Subcutaneous abdominal adipose tissue (tissue), 5 donors: Measurements from ENCODE around the gene GPATCH2L.

Experiments
- H3K27ac ChIP-seq: one replicate; pipeline ENCODE4 v1.7.0; 2013; ENCODE audit warnings: low read depth, mild to moderate bottlenecking, inconsistent platforms, low read length, moderate library complexity
- H3K27me3 ChIP-seq, 5 donors: one replicate each; pipeline ENCODE4 v1.7.0; 2013; ENCODE audit warnings: low read length in 5 of 5, inconsistent platforms in 1 of 5; ENCODE audit not compliant: control insufficient read depth in 5 of 5, insufficient read depth in 4 of 5
- H3K36me3 ChIP-seq, 5 donors: one replicate each; pipeline ENCODE4 v1.7.0; 2013; ENCODE audit warnings: low read length in 5 of 5; ENCODE audit not compliant: control insufficient read depth in 5 of 5, insufficient read depth in 5 of 5
- H3K4me1 ChIP-seq, 5 donors: one replicate each; pipeline ENCODE4 v1.7.0; 2013; ENCODE audit warnings: low read length in 5 of 5, mild to moderate bottlenecking in 3 of 5, moderate library complexity in 1 of 5; ENCODE audit not compliant: control insufficient read depth in 5 of 5, insufficient read depth in 5 of 5
- H3K4me3 ChIP-seq, 5 donors: one replicate each; pipeline ENCODE4 v1.7.0; 2013; ENCODE audit warnings: low read length in 5 of 5, low read depth in 1 of 5
- H3K9ac ChIP-seq, 5 donors: one replicate each; pipeline ENCODE4 v1.7.0; 2013; ENCODE audit warnings: low read length in 5 of 5, mild to moderate bottlenecking in 4 of 5, moderate library complexity in 3 of 5
- H3K9me3 ChIP-seq, 5 donors: one replicate each; pipeline ENCODE4 v1.7.0; 2013; ENCODE audit warnings: low read length in 5 of 5; ENCODE audit not compliant: control insufficient read depth in 5 of 5
- donor health status: healthy.
- donor health status: healthy.
- donor health status: healthy.
- donor health status: healthy.
- donor health status: healthy.

GPATCH2L gene

DNA sequence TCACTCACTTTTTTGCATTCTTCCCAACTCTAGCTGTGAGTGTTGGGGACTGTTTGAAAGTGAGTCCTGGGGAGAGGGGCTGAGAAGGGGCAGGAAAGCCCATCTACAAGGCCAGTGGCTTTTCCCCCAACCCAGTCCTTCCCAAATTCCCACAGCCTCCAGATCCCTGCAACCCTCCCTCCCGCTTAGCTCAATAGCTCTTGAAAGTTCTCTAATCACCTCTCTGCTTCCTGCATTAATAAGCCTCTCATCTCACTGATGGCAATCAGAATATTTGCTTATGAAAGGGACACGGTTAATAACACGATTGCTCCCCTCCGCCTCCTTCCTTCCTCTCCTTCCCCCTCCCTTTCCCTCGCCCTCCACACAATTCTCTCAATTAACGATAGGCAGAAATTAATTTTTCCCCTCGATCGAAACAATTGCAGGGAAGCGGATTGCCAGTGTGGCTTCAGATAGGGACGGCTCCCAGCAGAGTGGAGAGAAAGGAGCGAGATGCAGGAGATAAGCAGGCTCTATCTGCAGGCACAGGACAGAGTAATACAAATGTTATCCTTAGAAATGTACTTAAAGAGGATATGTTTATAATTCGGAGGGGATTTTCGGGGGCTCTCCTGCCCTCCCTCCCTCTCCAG, 15.1 kb upstream of the GPATCH2L start:
- Histone ChIP-seq H3K4me3 (no peak overlapping the region), H3K4me1 (peaks cover 0 to 5% (median 5%) of the 10 kb centered on the region in 5 donors), H3K27me3 (peaks cover 29 to 71% (median 52%) of the 10 kb centered on the region in 5 donors), H3K27ac (no peak overlapping the region), H3K9me3 (peaks cover 0 to 6% (median 0%) of the 10 kb centered on the region in 5 donors), H3K36me3 (no peaks in the 10 kb centered on the region), H3K9ac (no peak overlapping the region)

DNA sequence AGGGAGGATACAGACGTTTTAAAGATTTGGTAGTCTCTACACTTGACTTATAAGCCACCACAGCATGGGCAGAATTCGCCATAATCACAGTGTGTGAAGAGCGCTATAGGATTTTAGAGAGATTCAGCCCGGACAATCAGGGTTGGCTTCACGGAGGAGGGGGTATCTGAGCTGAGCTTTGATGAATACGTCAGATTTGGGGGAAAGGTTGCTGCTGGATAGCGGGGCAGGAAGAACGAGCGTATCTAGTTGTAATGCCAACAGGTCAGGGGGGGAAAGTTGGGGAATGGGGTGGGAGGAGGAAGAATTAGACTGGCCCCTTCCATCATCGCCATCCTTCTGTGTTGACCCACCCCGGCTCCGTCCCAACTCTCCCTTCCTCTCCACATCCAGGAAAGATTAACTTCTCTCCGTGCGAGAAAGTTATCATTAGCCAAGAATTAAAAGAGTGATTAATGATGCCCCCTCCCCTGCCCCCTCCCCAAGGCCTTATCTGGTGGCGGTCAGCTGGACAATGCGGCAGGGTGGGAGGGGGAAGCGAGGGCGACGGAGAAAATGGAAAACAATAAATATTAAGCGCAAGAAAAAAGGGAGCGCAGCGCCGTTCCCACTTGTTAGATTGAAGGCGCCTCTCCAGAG, 13.5 kb upstream of the GPATCH2L start:
- no peak overlapping the region for H3K27ac ChIP-seq
- H3K36me3 ChIP-seq, result no peaks in the 10 kb centered on the region
- peaks cover 26 to 59% (median 49%) of the 10 kb centered on the region in 5 donors for H3K27me3 ChIP-seq
- H3K4me1 ChIP-seq, result peaks cover 0 to 5% (median 5%) of the 10 kb centered on the region in 5 donors
- no peak overlapping the region for H3K9ac ChIP-seq
- H3K9me3 ChIP-seq, result peaks cover 0 to 10% (median 5%) of the 10 kb centered on the region in 5 donors
- H3K4me3 ChIP-seq, result peak overlapping the region in 3 of 5 donors; percentile 22 to 40 (median 27)

DNA sequence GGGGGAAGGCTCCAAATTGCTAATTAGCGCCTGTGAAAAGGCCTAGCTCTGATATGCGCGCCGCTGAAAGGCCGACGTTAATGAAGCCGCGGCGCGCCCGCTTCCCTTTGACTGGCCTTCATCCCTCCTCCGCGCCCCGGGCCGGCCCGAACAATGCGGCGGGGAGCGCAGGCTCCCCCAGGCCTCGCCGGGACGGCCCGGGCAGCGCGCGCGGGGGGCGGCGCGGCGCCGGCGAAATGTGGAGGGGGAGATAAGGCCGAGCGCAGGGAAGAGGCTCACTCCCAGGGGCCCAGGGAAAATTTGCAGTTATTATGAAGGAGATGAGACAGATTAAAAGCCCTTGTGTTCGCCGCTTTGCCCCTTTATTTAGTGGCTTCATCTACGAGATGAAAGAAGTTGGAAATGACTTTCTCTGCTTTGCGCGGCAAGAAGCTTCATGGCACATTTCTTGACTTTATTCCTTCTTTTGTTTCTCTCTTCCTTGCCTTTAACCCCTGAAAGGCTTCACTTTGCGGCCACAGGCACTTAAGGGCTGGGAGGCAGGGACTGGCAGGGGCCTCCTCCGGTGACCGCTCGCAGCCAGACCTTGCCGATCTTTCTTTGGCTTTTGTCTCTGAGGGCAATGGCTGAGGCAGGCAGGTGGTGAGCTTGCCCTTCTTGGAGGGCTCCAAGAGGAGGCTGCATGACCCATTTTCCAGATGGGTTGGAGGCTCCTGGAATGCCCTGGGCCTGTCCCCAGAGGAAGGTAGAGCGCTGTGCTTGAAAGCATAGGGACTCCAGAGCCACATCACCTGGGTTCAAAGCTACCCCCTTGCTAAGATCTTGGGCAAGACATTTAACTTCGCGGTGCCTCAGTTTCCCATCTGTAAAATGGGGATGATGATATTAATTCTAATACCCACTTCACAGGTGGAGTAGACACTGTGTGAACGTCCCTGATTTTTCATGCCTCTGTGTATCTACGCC, 12.7 kb upstream of the GPATCH2L start:
- H3K36me3 ChIP-seq, result no peaks in the 10 kb centered on the region
- peaks cover 23 to 53% (median 46%) of the 10 kb centered on the region in 5 donors for H3K27me3 ChIP-seq
- H3K9me3 ChIP-seq, result peaks cover 0 to 17% (median 13%) of the 10 kb centered on the region in 5 donors
- no peak overlapping the region for H3K9ac ChIP-seq
- no peak overlapping the region for H3K27ac ChIP-seq
- H3K4me1 ChIP-seq, result peaks cover 0 to 5% (median 5%) of the 10 kb centered on the region in 5 donors
- H3K4me3 ChIP-seq, result peak overlapping the region in 3 of 5 donors; percentile 22 to 40 (median 27)

DNA sequence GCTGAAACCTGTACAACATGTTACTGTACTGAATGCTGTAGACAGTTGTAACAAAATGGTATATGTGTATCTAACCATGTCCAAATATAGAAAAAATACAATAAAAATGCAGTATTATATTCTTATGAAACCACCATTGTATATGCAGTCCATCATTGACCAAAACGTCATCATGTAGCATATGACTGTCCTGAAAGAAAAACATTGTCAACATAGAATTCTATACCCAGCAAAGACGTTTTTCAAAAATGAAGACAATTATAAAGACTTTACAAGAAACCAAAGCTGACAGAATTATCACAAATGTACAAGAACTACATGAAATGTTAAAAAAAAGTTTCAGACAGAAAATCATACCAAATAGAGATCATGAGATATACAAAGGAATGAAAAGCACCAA, 8.1 kb upstream of the GPATCH2L start:
- Histone ChIP-seq H3K36me3 (no peaks in the 10 kb centered on the region), H3K4me3 (no peak overlapping the region), H3K9ac (no peak overlapping the region), H3K9me3 (peaks cover 0 to 27% (median 15%) of the 10 kb centered on the region in 5 donors), H3K27me3 (peaks cover 9 to 21% (median 17%) of the 10 kb centered on the region in 5 donors), H3K27ac (no peak overlapping the region), H3K4me1 (peaks cover 0 to 3% (median under 1%) of the 10 kb centered on the region in 5 donors)

DNA sequence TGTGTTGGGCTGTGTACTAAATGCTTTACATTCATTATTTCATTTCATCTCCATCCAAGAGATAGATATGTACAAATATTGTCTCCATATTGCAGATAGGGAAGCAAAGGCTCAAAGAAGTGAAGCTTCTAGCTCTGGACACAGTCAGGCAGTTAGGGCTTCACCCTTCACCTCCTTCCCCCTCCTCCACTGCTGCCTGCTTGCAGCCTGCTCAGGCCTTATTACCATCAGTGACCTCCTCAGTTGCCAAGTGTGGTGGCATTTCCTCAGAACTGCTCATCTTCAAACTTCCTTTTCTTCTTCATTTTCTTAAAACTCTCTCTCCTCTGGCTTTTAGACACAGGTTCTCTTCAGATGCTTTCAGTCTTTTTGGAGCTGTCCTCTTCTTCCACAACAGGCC, 4.7 kb upstream of the GPATCH2L start:
- Histone ChIP-seq H3K9ac (no peak overlapping the region), H3K27ac (no peak overlapping the region), H3K36me3 (no peaks in the 10 kb centered on the region), H3K4me3 (no peak overlapping the region), H3K27me3 (peaks cover 0 to 6% (median 0%) of the 10 kb centered on the region in 5 donors), H3K9me3 (peaks cover 0 to 21% (median 13%) of the 10 kb centered on the region in 5 donors), H3K4me1 (peaks cover 0 to 6% (median 6%) of the 10 kb centered on the region in 5 donors)

DNA sequence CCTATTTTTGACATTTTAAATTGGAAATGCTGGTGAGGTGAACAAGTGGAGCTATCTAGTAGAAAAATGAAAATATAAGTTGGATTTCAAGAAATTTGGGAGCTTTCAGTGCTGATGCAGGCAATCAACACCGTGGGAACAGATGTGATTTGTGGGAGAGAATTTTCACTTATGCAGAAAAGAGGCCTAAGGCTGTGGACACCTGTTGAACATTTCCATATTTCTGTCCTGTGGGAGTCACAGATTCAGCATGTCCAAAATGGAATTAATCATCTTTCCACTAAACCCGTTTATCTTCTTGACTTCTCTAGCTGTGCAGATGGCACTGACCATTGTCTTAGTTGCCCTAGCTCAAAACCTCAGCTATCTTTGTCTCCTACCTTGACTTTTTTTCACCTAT, 2.5 kb upstream of the GPATCH2L start:
- Histone ChIP-seq H3K27me3 (peaks cover 0 to 4% (median 0%) of the 10 kb centered on the region in 5 donors), H3K27ac (no peak overlapping the region), H3K4me1 (peaks cover 9 to 28% (median 27%) of the 10 kb centered on the region in 5 donors), H3K9ac (no peak overlapping the region), H3K4me3 (no peak overlapping the region), H3K9me3 (peaks cover 0 to 8% (median 3%) of the 10 kb centered on the region in 5 donors), H3K36me3 (peaks cover 0 to under 1% (median 0%) of the 10 kb centered on the region in 5 donors)

DNA sequence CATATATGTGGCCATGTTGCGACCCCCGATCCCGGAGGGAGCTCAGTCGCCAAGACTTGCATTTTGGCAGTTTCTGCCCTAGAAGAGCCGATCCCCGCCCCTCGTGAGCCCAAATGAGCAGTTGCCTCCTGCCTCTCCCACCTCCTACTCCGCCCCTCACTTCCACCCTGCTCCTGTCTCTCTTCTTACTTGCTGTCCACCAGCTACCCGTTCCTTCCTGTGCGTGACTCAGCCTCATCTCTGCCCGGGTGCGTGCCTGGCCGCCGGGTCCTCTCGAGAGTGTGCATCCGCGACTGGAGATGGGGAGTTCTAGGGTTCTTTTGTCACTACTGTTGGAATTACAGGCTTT, 585 bp downstream of the GPATCH2L start:
- Histone ChIP-seq H3K36me3 (peaks cover 7 to 14% (median 10%) of the 10 kb centered on the region in 5 donors), H3K27ac (peak overlapping the region; percentile 85), H3K9me3 (no peaks in the 10 kb centered on the region), H3K27me3 (no peaks in the 10 kb centered on the region), H3K4me3 (peak overlapping the region; percentile 88 to 97 (median 94)), H3K4me1 (peaks cover 9 to 55% (median 55%) of the 10 kb centered on the region in 5 donors), H3K9ac (peak overlapping the region; percentile 68 to 99 (median 97))

DNA sequence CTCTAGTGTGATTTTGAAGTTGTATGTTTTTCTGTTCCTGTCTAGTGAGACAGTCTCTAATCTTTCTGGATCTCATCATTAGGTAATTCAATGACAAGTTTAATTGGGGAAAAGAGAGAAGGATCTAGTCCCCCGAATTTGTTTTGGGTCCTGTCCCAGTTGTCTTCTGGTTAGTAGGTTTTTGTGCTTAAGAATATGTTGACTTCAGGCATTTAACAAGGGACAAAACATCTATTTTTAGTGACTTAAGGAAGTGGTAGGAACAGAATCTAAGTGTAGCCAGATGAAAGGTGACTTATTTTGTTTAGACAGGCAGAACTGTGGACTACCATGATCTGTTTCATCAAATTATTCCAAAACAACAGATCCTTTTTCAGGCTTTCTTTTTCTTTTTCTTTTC, 2.2 kb downstream of the GPATCH2L start:
- Histone ChIP-seq H3K4me3 (no peak overlapping the region), H3K4me1 (peaks cover 9 to 65% (median 55%) of the 10 kb centered on the region in 5 donors), H3K27ac (no peak overlapping the region), H3K36me3 (peaks cover 13 to 22% (median 18%) of the 10 kb centered on the region in 5 donors), H3K27me3 (no peaks in the 10 kb centered on the region), H3K9ac (no peak overlapping the region), H3K9me3 (no peaks in the 10 kb centered on the region)

DNA sequence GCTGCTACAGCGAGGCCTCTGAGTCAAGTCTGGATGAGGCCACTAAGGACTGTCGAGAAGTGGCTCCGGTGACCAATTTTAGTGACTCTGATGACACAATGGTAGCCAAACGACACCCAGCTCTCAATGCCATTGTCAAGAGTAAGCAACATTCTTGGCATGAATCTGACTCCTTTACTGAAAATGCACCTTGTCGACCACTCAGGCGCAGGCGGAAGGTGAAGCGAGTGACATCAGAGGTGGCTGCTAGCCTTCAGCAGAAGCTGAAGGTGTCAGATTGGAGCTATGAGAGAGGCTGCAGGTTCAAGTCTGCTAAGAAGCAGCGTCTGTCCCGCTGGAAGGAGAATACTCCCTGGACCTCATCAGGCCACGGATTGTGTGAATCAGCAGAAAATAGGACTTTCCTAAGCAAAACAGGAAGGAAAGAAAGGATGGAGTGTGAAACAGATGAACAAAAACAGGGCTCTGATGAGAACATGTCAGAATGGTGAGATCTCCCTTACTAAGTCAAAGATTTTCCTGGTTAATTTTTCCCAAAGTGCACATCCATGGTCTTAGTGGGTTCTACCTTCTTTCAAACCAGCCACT, 2.9 kb downstream of the GPATCH2L start:
- Histone ChIP-seq H3K9me3 (no peaks in the 10 kb centered on the region), H3K27me3 (no peaks in the 10 kb centered on the region), H3K36me3 (peaks cover 20 to 29% (median 23%) of the 10 kb centered on the region in 5 donors), H3K4me3 (peak overlapping the region in 1 of 5 donors; percentile 8), H3K4me1 (peaks cover 9 to 65% (median 55%) of the 10 kb centered on the region in 5 donors), H3K27ac (no peak overlapping the region), H3K9ac (peak overlapping the region in 1 of 5 donors; percentile 18)
